Mesodermal cell (in vitro differentiated cells): Measurements from ENCODE around the gene NELFB.

Experiments
- H3K27ac ChIP-seq: 2 replicates; pipeline ENCODE4 v1.7.0; 2013; ENCODE audit warnings: mild to moderate bottlenecking, low read depth, low read length, moderate library complexity; ENCODE audit not compliant: severe bottlenecking
- H3K36me3 ChIP-seq: 2 replicates; pipeline ENCODE4 v1.7.1; 2013; ENCODE audit warnings: mild to moderate bottlenecking, low read length, moderate library complexity; ENCODE audit not compliant: control insufficient read depth, insufficient read depth
- H3K4me1 ChIP-seq: one replicate; pipeline ENCODE4 v1.7.1; 2013; ENCODE audit warnings: mild to moderate bottlenecking, low read length; ENCODE audit not compliant: insufficient read depth, control insufficient read depth, poor library complexity, severe bottlenecking
- H3K4me3 ChIP-seq: 2 replicates; pipeline ENCODE4 v1.7.0; 2013; ENCODE audit warnings: low read length, control low read depth, mild to moderate bottlenecking; ENCODE audit not compliant: insufficient read depth, poor library complexity, severe bottlenecking; ENCODE audit errors: extremely low read depth
- H3K9me3 ChIP-seq: 2 replicates; pipeline ENCODE4 v1.7.1; 2013; ENCODE audit warnings: mild to moderate bottlenecking, low read length, moderate library complexity; ENCODE audit not compliant: control insufficient read depth
- WGBS, 2 experiments: methylation state at CpG; one replicate each; pipeline ENCODE4 v1.1.5; 2013; ENCODE audit warnings: missing lambda C conversion rate in 2 of 2; ENCODE audit not compliant: insufficient coverage in 2 of 2; 5-methylcytosine and 5-hydroxymethylcytosine counted together

NELFB gene

DNA sequence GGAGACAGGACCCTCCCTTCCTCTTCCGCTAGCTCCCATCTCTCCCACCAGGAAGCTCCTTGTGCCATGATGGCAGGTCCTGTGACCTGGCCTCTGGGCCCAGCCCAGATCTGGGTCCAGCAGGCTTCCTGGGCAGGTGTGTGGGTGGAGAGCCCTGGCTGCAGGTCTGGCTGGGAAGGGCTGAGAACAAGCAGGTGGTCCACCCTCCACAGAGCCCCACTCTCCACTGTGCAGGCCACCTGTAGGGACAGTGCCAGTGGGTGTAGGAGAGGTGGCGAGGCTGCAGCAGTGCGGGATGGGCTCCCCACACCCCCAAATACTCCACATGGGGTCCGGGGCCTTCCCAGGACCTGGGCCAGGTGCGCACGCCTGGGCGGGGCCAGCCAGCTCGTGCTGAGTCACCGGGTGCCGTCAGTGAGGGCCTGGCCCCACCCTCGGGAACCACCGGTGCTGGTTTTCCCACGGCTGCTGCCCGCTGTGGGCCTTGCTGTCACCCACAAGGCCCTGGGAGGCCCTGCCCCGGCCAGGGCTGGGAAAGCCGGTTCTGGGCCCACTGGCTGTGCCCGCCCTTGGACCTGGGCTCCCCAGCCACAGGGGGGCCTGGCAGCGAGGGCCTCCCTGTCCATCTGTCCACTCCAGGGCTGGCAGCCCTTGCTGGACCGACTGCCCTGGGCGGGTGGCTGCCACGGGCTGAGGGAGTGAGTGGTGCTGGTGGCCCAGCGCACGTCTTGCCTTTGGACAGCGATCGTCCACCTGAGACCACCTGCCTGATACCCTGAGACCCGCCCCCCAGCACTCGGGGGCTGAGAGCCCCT lies 56.3 kb downstream of the NELFB start:
- H3K4me1 ChIP-seq = peaks cover 18% of the 10 kb centered on the region
- 93 to 94% methylated on average over 21 to 25 of the region's 27 CpGs for WGBS, 2 experiments
- no peaks in the 10 kb centered on the region for H3K36me3 ChIP-seq
- no peak overlapping the region for H3K4me3 ChIP-seq
- H3K9me3 ChIP-seq = no peaks in the 10 kb centered on the region
- no peak overlapping the region for H3K27ac ChIP-seq

GRCh38 chr9:137311986-137312851 lies 57.1 kb downstream of the NELFB start:
- Histone ChIP-seq H3K4me3 (no peak overlapping the region), H3K36me3 (no peaks in the 10 kb centered on the region), H3K9me3 (no peaks in the 10 kb centered on the region), H3K4me1 (peaks cover 12% of the 10 kb centered on the region), H3K27ac (no peak overlapping the region)
- WGBS, 2 experiments = 93 to 94% methylated on average over 23 of the region's 28 CpGs

- WGBS, 2 experiments = 96 to 100% methylated on average over 2 to 6 of the region's 6 CpGs
Observed at GRCh38 chr9:137312852-137313325, 57.8 kb downstream of the NELFB start.

DNA sequence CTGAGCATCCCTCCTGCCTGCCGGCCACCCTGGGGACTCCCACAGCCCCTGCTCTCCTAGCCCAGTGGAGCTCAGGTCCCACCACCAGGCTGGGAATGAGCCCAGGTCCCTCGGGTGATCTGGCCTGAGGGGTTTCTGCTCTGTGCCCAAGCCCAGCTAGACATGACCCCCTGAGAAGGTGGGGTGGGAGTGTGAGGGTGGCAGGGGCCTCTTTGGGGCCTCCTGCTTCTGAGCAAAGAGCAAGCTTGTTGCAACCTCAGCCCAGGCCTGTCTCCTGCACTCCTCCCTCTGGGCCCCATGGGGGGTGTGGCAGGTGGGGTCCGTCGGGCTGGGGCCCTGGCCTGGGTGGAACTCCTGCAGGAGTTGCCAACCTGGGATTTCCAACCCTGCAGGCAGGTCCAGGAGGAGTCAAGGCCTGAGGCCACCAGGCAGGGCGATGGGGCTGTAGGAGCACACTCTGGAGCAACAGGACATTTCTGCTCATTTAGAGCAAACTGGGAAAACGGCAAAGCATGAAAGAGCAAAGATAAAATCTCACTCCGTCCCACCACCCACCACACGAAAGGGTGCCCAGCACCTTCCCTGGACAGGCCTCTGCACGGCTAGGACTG lies 58.3 kb downstream of the NELFB start:
- peaks cover 12% of the 10 kb centered on the region for H3K4me1 ChIP-seq
- WGBS, 2 experiments = 87 to 94% methylated on average over 9 of the region's 9 CpGs

More at GRCh38 chr9:137312852-137313325, 57.8 kb downstream of the NELFB start:
- no peak overlapping the region for H3K27ac ChIP-seq
- H3K36me3 ChIP-seq = no peaks in the 10 kb centered on the region
- H3K9me3 ChIP-seq = no peaks in the 10 kb centered on the region
- no peak overlapping the region for H3K4me3 ChIP-seq
- peaks cover 12% of the 10 kb centered on the region for H3K4me1 ChIP-seq

GRCh38 chr9:137313956-137314560 lies 58.9 kb downstream of the NELFB start:
- Histone ChIP-seq H3K27ac (no peak overlapping the region), H3K4me1 (peaks cover 15% of the 10 kb centered on the region), H3K4me3 (no peak overlapping the region), H3K9me3 (no peaks in the 10 kb centered on the region), H3K36me3 (no peaks in the 10 kb centered on the region)
- WGBS, 2 experiments = 85 to 89% methylated on average over 14 to 20 of the region's 24 CpGs

More for the DNA sequence above, 58.3 kb downstream of the NELFB start:
- Histone ChIP-seq H3K36me3 (no peaks in the 10 kb centered on the region), H3K9me3 (no peaks in the 10 kb centered on the region), H3K4me3 (no peak overlapping the region), H3K27ac (no peak overlapping the region)

DNA sequence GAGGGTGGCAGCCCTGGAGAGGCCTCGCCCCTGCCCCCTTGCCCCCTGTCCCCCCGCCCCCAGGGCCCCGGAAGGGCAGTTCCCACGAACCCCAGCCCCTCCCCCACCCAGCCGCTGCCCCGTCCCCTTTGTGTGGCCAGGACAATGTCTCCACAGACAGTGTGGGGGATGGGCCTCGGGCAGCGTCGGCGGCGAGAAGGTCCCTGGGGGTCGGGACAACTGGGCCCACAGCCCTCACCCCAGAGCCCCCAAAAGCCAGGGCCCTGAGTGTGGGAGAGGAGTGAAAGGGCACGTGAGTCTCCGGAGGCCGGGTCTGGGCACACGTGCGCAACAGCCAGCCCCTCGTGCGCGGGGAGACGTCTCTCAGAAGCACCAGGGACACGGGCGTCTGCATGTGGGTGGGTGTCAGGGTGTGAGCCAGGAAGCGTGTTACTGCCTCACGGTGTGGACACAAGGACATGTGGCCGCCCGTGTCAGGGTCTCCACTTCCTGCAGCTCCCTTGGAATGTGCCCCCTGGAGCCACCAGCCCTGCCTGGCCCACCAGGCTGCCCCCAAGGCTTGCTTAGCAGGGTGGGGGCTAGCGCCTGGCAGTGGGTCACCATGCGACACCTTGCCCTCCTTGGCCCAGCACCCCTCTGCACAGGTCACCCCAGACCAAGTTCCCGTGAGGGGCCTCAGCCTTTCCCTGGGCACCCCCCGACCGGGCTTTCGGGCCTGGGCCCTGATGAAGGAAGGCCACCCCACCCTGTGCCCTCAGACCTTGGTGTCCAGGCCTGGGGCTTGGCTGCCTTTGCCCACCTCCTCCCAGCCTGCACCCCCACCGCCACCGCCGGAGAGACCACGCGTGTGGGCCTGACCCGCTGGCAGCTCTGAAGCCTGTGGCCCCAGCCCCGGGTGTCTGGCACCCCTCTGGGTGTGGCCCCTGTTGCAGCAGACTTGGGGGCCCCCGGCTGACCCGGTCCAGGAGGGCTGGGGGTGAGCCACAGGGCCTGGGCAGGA lies 59.7 kb downstream of the NELFB start:
- H3K9me3 ChIP-seq = no peaks in the 10 kb centered on the region
- WGBS, 2 experiments = 77 to 89% methylated on average over 17 to 27 of the region's 42 CpGs
- no peak overlapping the region for H3K4me3 ChIP-seq
- peaks cover 15% of the 10 kb centered on the region for H3K4me1 ChIP-seq
- H3K27ac ChIP-seq = no peak overlapping the region
- no peaks in the 10 kb centered on the region for H3K36me3 ChIP-seq

DNA sequence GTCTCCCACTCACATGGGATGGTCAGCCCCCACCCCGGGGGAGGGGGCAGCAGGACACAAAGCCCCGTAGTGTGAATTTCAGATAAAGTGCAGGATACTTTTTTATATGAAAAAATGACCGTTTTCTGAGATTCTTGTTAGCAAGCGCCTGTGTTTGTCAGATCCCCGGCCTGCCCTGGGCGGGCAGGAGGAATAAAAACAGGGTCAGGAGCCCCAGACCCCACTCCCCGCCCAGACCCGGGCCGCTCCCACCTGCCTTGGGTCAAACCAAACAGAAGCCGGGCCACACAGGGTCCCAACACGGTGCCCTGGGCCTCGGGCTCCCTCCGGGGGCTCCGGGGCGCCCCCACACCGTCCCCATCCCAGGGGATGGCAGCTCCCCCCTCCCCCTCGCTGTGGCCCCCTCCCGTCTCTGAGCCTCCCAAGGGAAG lies 60.5 kb downstream of the NELFB start:
- H3K27ac ChIP-seq = no peak overlapping the region
- H3K9me3 ChIP-seq = no peaks in the 10 kb centered on the region
- H3K4me1 ChIP-seq = peaks cover 17% of the 10 kb centered on the region
- H3K4me3 ChIP-seq = peak overlapping the region; percentile 18
- no peaks in the 10 kb centered on the region for H3K36me3 ChIP-seq
- 36 to 54% methylated on average over 9 to 15 of the region's 18 CpGs for WGBS, 2 experiments

DNA sequence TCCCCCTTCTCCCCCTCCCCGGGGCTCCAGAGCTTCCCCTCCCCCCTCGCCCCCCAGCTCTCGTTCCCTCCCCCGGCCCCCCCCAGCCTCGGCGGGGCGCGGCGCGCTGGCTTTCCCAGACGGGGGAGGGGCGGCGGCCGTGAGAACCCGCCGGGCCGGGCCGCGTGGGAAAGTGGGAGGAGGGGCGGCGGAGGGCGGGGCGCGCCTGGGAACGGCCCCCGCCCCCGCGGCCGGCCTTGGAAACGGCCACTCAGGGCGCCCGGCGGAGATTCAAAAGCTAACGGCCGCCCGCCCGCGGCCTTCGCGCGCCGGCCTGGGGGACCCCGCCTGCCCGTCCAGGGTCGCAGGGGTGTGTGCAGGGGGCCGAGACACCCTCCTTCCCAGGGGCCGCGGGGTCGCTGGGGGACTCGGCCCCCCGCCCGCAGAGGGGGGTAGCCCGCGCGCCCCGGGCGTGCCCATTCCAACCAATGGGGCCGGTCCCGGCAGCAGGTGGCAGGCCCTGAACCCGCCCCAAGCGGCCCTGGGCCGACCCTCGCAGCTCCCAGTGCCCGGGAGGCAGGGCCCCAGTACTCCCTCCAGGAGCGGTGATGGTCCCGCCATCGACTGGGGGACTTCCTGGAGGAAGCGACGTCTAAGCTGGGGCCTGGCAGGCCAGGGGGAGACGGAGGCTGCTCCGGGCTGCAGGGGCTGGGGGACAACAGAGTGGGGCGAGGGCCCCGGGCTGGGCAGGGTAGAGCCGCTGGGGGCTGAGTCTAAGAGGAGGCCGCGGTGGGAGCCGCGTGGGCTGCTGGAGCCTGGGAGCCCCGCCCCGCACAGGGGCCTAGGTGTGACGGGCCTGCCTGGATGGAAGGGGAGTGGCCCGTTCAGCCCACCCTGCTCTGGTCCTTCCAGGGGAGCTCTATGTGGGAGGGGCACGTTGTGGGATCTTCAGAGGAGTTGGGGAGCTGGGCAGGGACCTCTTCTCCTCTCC lies 61.2 kb downstream of the NELFB start:
- Histone ChIP-seq H3K4me1 (peaks cover 23% of the 10 kb centered on the region), H3K36me3 (no peaks in the 10 kb centered on the region), H3K9me3 (no peaks in the 10 kb centered on the region), H3K4me3 (peak overlapping the region; percentile 18), H3K27ac (peak overlapping the region; percentile 23)
- 13 to 15% methylated on average over 55 to 62 of the region's 83 CpGs for WGBS, 2 experiments
